ENCODE measurements around the gene PNPLA6. TPM values are rescaled to one million over a fixed set of nuclear protein-coding genes. Genes with fewer than 3 reads are reported as not detected.
A peak's percentile ranks its signal among the peaks of the same experiment; 100 is the strongest.

PNPLA6 gene
- total RNA-seq, 6 experiments from 2014 or later: 38.7 to 61.8 (median 46.5) TPM

GRCh38 chr19:7492142-7492541 lies 43.4 kb upstream of the PNPLA6 start:
- H3K4me1 ChIP-seq: peaks cover 0 to 21% (median 10%) of the 10 kb centered on the region in 4 donors
- H3K4me3 ChIP-seq: no peak overlapping the region
- intact Hi-C loops (cut with DNase I): no loop called here
- no peaks in the 10 kb centered on the region for H3K9me3 ChIP-seq
- TF ChIP-seq POLR2A (IDR thresholded peaks at IDR 0.05) (no peak), CTCF (IDR thresholded peaks at IDR 0.05) (no peak)
- ATAC-seq (no peak), DNase-seq (no peak)
- H3K36me3 ChIP-seq: no peaks in the 10 kb centered on the region
- WGBS (ENCODE audit: insufficient coverage, low coverage, low lambda C conversion rate, missing lambda C conversion rate): 42% methylated on average over 4 of the region's 4 CpGs
- H3K27ac ChIP-seq: peak overlapping the region in 1 of 3 donors; percentile 24
- no peaks in the 10 kb centered on the region for H3K27me3 ChIP-seq

- WGBS (ENCODE audit: insufficient coverage, low coverage, low lambda C conversion rate, missing lambda C conversion rate): 75% methylated on average over 8 of the region's 11 CpGs
- intact Hi-C loops (cut with DNase I): no loop called here
- TF ChIP-seq POLR2A (IDR thresholded peaks at IDR 0.05) (no peak), CTCF (IDR thresholded peaks at IDR 0.05) (no peak)
- Histone ChIP-seq H3K9me3 (no peaks in the 10 kb centered on the region), H3K36me3 (no peaks in the 10 kb centered on the region), H3K4me3 (no peak overlapping the region), H3K27me3 (no peaks in the 10 kb centered on the region), H3K4me1 (peaks cover 0 to 21% (median 10%) of the 10 kb centered on the region in 4 donors), H3K27ac (peak overlapping the region in 1 of 3 donors; percentile 24)
- no peak for DNase-seq
- no peak for ATAC-seq
These were observed 43.0 kb upstream of the PNPLA6 start for GRCh38 chr19:7492558-7492957.

GRCh38 chr19:7494416-7495098 lies 41.0 kb upstream of the PNPLA6 start:
- Histone ChIP-seq H3K9me3 (no peaks in the 10 kb centered on the region), H3K27me3 (no peaks in the 10 kb centered on the region), H3K4me3 (no peak overlapping the region), H3K36me3 (no peaks in the 10 kb centered on the region), H3K4me1 (peaks cover 0 to 16% (median 8%) of the 10 kb centered on the region in 4 donors), H3K27ac (peak overlapping the region; percentile 67 to 88 (median 86))
- WGBS (ENCODE audit: insufficient coverage, low coverage, low lambda C conversion rate, missing lambda C conversion rate): 23% methylated on average over 4 of the region's 13 CpGs
- DNase-seq: peak; percentile 55 to 86 (median 82)
- peak in 3 of 4 donors; percentile 20 to 33 (median 32) for TF ChIP-seq CTCF (IDR thresholded peaks at IDR 0.05)
- TF ChIP-seq POLR2A (IDR thresholded peaks at IDR 0.05): peak; percentile 18
- intact Hi-C loops (cut with DNase I): no loop called here
- ATAC-seq: peak; percentile 85 to 90 (median 86)

GRCh38 chr19:7497292-7497691 lies 38.2 kb upstream of the PNPLA6 start:
- ATAC-seq (no peak), DNase-seq (no peak)
- WGBS (ENCODE audit: insufficient coverage, low coverage, low lambda C conversion rate, missing lambda C conversion rate): no CpG with 5 or more reads among the region's 7 CpGs
- Histone ChIP-seq H3K36me3 (no peaks in the 10 kb centered on the region), H3K9me3 (no peaks in the 10 kb centered on the region), H3K4me1 (peaks cover 0 to 19% (median 5%) of the 10 kb centered on the region in 4 donors), H3K4me3 (no peak overlapping the region), H3K27ac (no peak overlapping the region), H3K27me3 (no peaks in the 10 kb centered on the region)
- intact Hi-C loops (cut with DNase I): no loop called here
- peak in 3 of 4 donors; percentile 17 to 28 (median 23) for TF ChIP-seq CTCF (IDR thresholded peaks at IDR 0.05)
- no peak for TF ChIP-seq POLR2A (IDR thresholded peaks at IDR 0.05)

All from right lobe of liver (tissue), 6 donors.